ENCODE measurements around the gene ELMO1.

The ELMO1 gene

GRCh38 chr7:36896956-36897590 lies 551.6 kb downstream of the ELMO1 start:
- DNase-seq, result no peak

- no peak for DNase-seq
These were observed 552.2 kb downstream of the ELMO1 start for GRCh38 chr7:36896418-36896817.

GRCh38 chr7:36895192-36895591 lies 553.5 kb downstream of the ELMO1 start:
- DNase-seq, result no peak

GRCh38 chr7:36894190-36894589 lies 554.5 kb downstream of the ELMO1 start:
- DNase-seq, result peak; percentile 61

GRCh38 chr7:36889182-36889581 lies 559.5 kb downstream of the ELMO1 start:
- no peak for DNase-seq

- DNase-seq, result no peak
These were observed 560.7 kb downstream of the ELMO1 start for GRCh38 chr7:36887969-36888368.

GRCh38 chr7:36887233-36887632 lies 561.4 kb downstream of the ELMO1 start:
- DNase-seq, result no peak

- no peak for DNase-seq
These were observed 563.8 kb downstream of the ELMO1 start for GRCh38 chr7:36884910-36885309.

GRCh38 chr7:36884351-36884750 lies 564.3 kb downstream of the ELMO1 start:
- no peak for DNase-seq

GRCh38 chr7:36881233-36881874 lies 567.3 kb downstream of the ELMO1 start:
- no peak for DNase-seq

- DNase-seq, result no peak
These were observed 568.6 kb downstream of the ELMO1 start for GRCh38 chr7:36880108-36880507.

- DNase-seq, result peak; percentile 5
These were observed 569.6 kb downstream of the ELMO1 start for GRCh38 chr7:36879021-36879420.

GRCh38 chr7:36878288-36878687 lies 570.4 kb downstream of the ELMO1 start:
- DNase-seq, result no peak

GRCh38 chr7:36875794-36876193 lies 572.9 kb downstream of the ELMO1 start:
- no peak for DNase-seq

GRCh38 chr7:36874041-36874440 lies 574.6 kb downstream of the ELMO1 start:
- DNase-seq, result no peak

- DNase-seq, result no peak
These were observed 576.8 kb downstream of the ELMO1 start for GRCh38 chr7:36871863-36872262.

- DNase-seq, result no peak
These were observed 577.3 kb downstream of the ELMO1 start for GRCh38 chr7:36871355-36871738.

- DNase-seq, result no peak
These were observed 577.9 kb downstream of the ELMO1 start for GRCh38 chr7:36870625-36871354.

GRCh38 chr7:36868727-36869411 lies 579.8 kb downstream of the ELMO1 start:
- DNase-seq, result no peak

- no peak for DNase-seq
These were observed 583.6 kb downstream of the ELMO1 start for GRCh38 chr7:36865019-36865418.

GRCh38 chr7:36863901-36864701 lies 584.6 kb downstream of the ELMO1 start:
- DNase-seq, result no peak

- no peak for DNase-seq
These were observed 585.8 kb downstream of the ELMO1 start for GRCh38 chr7:36862771-36863261.

GRCh38 chr7:36861656-36862055 lies 587.0 kb downstream of the ELMO1 start:
- no peak for DNase-seq
